GM18870 (cell line): Measurements from ENCODE around the gene EPG5.
"Not testable (repeated sequence)": the region's sequence is repeated elsewhere in the genome, so short reads cannot be mapped to it uniquely, and the experiment has no call there.

Experiments
- ATAC-seq: cut with Tn5 transposase; IDR thresholded peaks from one replicate; pipeline ENCODE4 v1.9.1; 2021; ENCODE audit warnings: moderate library complexity; ENCODE audit not compliant: unreplicated experiment

Gene EPG5

GRCh38 chr18:45817543-45817942 lies 149.6 kb downstream of the EPG5 start:
- no peak for ATAC-seq

GRCh38 chr18:45814733-45815132 lies 152.4 kb downstream of the EPG5 start:
- ATAC-seq, result not testable (repeated sequence)

DNA sequence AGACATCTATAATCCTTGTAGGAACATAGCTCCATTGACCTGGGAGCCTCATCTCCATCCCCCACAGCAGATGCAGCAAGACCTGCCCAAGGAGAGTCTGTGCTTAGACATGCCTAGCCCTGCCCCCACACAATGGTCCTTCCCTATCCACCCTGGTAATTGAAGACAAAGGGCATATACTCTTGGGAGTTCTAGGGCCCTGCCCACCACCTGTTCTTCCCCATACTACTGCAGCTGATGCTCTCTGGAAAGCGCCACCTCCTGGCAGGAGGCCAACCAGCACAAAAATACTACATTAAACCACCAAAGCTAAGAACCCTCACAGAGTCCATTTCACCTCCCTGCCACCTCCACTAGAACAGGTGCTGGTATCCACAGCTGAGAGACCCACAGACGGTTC lies 160.0 kb downstream of the EPG5 start:
- not testable (repeated sequence) for ATAC-seq

GRCh38 chr18:45806226-45806625 lies 160.9 kb downstream of the EPG5 start:
- ATAC-seq, result no peak

GRCh38 chr18:45805551-45805950 lies 161.6 kb downstream of the EPG5 start:
- ATAC-seq, result no peak

GRCh38 chr18:45802814-45803492 lies 164.2 kb downstream of the EPG5 start:
- ATAC-seq, result no peak

- no peak for ATAC-seq
Measured at GRCh38 chr18:45801416-45802004, 165.6 kb downstream of the EPG5 start.
